Activated CD4-positive, alpha-beta T cell treated with anti-CD3 and anti-CD28 coated beads, Interleukin-2, amount 50 U/mL, for 48 hours (primary cell): ENCODE measurements around the gene PPP6C.
"Not testable (repeated sequence)": the region's sequence is repeated elsewhere in the genome, so short reads cannot be mapped to it uniquely, and the experiment has no call there.

ENCODE experiments used
- DNase-seq, 2 experiments: peaks; one replicate each; pipeline ENCODE4 v3.0.0-alpha.2; 2020

PPP6C gene

GRCh38 chr9:125181756-125182155, 7.8 kb downstream of the PPP6C start:
- not testable (repeated sequence) for DNase-seq

GRCh38 chr9:125180876-125181275, 8.7 kb downstream of the PPP6C start:
- no peak for DNase-seq

GRCh38 chr9:125179776-125180175, 9.8 kb downstream of the PPP6C start:
- not testable (repeated sequence) for DNase-seq

- DNase-seq: no peak
Observed at GRCh38 chr9:125177888-125178287, 11.7 kb downstream of the PPP6C start.

GRCh38 chr9:125176636-125177035, 13.0 kb downstream of the PPP6C start:
- DNase-seq: no peak

- DNase-seq: no peak
Observed at GRCh38 chr9:125172031-125172755, 17.4 kb downstream of the PPP6C start.

GRCh38 chr9:125169895-125170294, 19.7 kb downstream of the PPP6C start:
- no peak for DNase-seq

- DNase-seq: no peak
Observed at GRCh38 chr9:125166762-125167161, 22.8 kb downstream of the PPP6C start.

GRCh38 chr9:125162891-125163290, 26.7 kb downstream of the PPP6C start:
- DNase-seq: not testable (repeated sequence)

- no peak for DNase-seq
Observed at GRCh38 chr9:125161284-125161918, 28.2 kb downstream of the PPP6C start.

- no peak for DNase-seq
Observed at GRCh38 chr9:125160750-125161149, 28.9 kb downstream of the PPP6C start.

- DNase-seq: no peak
Observed at GRCh38 chr9:125156551-125156950, 33.1 kb downstream of the PPP6C start.

- no peak for DNase-seq
Observed at GRCh38 chr9:125153712-125154367, 35.8 kb downstream of the PPP6C start.

GRCh38 chr9:125151730-125152129, 37.9 kb downstream of the PPP6C start:
- DNase-seq: no peak

- no peak for DNase-seq
Observed at GRCh38 chr9:125150349-125151245, 39.0 kb downstream of the PPP6C start.

GRCh38 chr9:125147401-125147951, 42.1 kb downstream of the PPP6C start:
- no peak for DNase-seq

GRCh38 chr9:125146247-125146646, 43.4 kb downstream of the PPP6C start:
- no peak for DNase-seq

GRCh38 chr9:125145425-125145824, 44.2 kb downstream of the PPP6C start:
- DNase-seq: no peak

GRCh38 chr9:125143377-125144090, 46.1 kb downstream of the PPP6C start, which contains the start of gene SCAI:
Gene SCAI (minus strand): TSS chr9:125143528. CDS start chr9:125143437, 91 bp downstream.
- DNase-seq: peak; percentile 98 to 99

GRCh38 chr9:125142560-125143376, 46.8 kb downstream of the PPP6C start:
- peak; percentile 2 to 12 for DNase-seq

GRCh38 chr9:125141751-125142150, 47.9 kb downstream of the PPP6C start:
- no peak for DNase-seq
